ENCODE measurements around the gene KLF11. TPM values are rescaled to one million over a fixed set of nuclear protein-coding genes. Genes with fewer than 3 reads are reported as not detected.
A peak's percentile ranks its signal among the peaks of the same experiment; 100 is the strongest.

Gene KLF11
- polyA plus RNA-seq, 1 donor from 2014 or later = 5.7 TPM

DNA sequence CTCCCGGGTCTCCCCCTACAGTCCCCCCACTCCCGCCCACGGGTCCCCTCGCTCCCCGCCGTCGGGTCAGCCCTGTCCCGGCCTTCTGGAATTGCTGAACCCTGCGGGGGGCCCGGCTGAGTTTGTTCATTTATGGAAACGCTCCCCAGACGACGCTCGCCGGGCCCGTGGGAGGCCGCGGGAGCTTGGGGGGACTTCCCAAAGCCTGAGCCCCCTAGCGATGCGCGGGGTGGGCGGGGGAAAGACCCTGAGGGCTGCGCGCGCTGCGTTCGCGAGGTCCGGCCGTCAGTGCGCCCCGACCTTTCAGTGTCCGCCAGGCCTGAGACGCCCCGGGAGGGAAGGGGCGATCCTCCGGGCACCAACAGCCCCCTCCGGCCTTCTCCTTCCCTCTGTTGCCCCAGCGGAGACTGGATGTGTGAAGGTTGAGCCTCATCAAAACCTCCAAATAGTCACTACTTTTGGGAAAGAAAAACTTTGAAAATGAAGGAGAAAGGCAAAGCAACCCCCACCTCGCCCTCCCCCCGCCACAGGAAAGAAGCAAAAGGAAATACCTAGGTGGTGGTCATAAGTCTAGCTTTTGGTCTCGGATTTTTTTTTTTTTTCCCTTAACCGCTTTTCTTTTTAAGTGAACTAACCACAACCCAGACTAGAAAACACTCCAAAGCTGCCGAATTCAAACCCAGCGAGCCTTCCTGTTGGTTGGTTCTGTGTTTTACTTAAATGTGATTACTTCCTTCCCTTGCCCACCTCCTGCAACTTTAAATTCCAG is 37.4 kb downstream of the KLF11 start:
- H3K4me2 ChIP-seq (ENCODE audit: low read length) = no peak overlapping the region
- H3K4me3 ChIP-seq (ENCODE audit: low read length) = peak overlapping the region; percentile 25
- H3K79me2 ChIP-seq (replicated peaks; ENCODE audit: insufficient read depth, low read length) = no peaks in the 10 kb centered on the region
- no peaks in the 10 kb centered on the region for H3K9me3 ChIP-seq (ENCODE audit: low read length)
- H3K9me2 ChIP-seq (ENCODE audit: insufficient read depth, low read length) = no peaks in the 10 kb centered on the region
- no peak overlapping the region for H2AFZ ChIP-seq (ENCODE audit: low read depth, low read length)
- H3K27ac ChIP-seq (ENCODE audit: low read length) = no peak overlapping the region
- H3K9ac ChIP-seq (ENCODE audit: low read length) = no peak overlapping the region
- no peaks in the 10 kb centered on the region for H4K20me1 ChIP-seq (ENCODE audit: insufficient read depth)
- peaks cover 62% of the 10 kb centered on the region for H3K27me3 ChIP-seq (ENCODE audit: insufficient read depth, low read depth, low read length)
- TF ChIP-seq SMC3 (conservative IDR thresholded peaks at IDR 0.05; ENCODE audit: poor library complexity) (no peak), EZH2 (IDR thresholded peaks at IDR 0.05; ENCODE audit: borderline replicate concordance, insufficient read depth, low read length, poor library complexity, severe bottlenecking) (peak; percentile 88)
- no peaks in the 10 kb centered on the region for H3K36me3 ChIP-seq (ENCODE audit: insufficient read depth, low read length)
- H3F3A ChIP-seq (ENCODE audit: insufficient read depth, low read length, poor library complexity, severe bottlenecking) = no peaks in the 10 kb centered on the region

DNA sequence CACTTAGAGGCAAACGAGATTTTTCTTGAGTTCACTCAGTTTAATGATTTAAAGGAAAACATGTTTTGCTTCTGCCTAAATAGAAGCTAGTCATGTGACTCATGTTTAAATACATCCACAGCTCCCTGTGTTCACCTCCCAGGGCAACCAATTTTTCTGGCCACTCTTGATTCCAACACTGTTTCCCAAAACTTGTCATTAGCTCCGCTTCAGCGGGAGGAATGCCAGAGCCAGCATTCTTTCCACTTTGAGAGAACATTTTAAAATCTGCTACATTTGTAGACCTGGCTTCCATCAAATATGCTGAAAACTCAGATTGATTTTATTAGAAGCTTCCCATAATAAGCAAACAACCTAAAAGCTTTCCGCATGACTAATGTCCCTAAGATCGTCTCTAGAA is 39.7 kb downstream of the KLF11 start:
- no peak overlapping the region for H3K4me2 ChIP-seq (ENCODE audit: low read length)

More for the DNA sequence above, 39.7 kb downstream of the KLF11 start:
- Histone ChIP-seq H3K9me3 (ENCODE audit: low read length) (no peaks in the 10 kb centered on the region), H3K9me2 (ENCODE audit: insufficient read depth, low read length) (no peaks in the 10 kb centered on the region), H2AFZ (ENCODE audit: low read depth, low read length) (no peak overlapping the region), H3K79me2 (replicated peaks; ENCODE audit: insufficient read depth, low read length) (no peaks in the 10 kb centered on the region), H3K4me3 (ENCODE audit: low read length) (no peak overlapping the region), H4K20me1 (ENCODE audit: insufficient read depth) (no peaks in the 10 kb centered on the region), H3K27me3 (ENCODE audit: insufficient read depth, low read depth, low read length) (peaks cover 42% of the 10 kb centered on the region), H3F3A (ENCODE audit: insufficient read depth, low read length, poor library complexity, severe bottlenecking) (no peaks in the 10 kb centered on the region), H3K36me3 (ENCODE audit: insufficient read depth, low read length) (no peaks in the 10 kb centered on the region), H3K27ac (ENCODE audit: low read length) (no peak overlapping the region), H3K9ac (ENCODE audit: low read length) (no peak overlapping the region)
- TF ChIP-seq TAF1 (IDR thresholded peaks at IDR 0.05; ENCODE audit: low read depth) (no peak), EZH2 (IDR thresholded peaks at IDR 0.05; ENCODE audit: borderline replicate concordance, insufficient read depth, low read length, poor library complexity, severe bottlenecking) (no peak), POLR2AphosphoS5 (IDR thresholded peaks at IDR 0.05) (no peak), EP300 (conservative IDR thresholded peaks at IDR 0.05; ENCODE audit: poor library complexity, severe bottlenecking) (no peak), SMC3 (conservative IDR thresholded peaks at IDR 0.05; ENCODE audit: poor library complexity) (no peak), RAD21 (conservative IDR thresholded peaks at IDR 0.05) (no peak), MXI1 (conservative IDR thresholded peaks at IDR 0.05; ENCODE audit: poor library complexity, severe bottlenecking) (no peak)
- TF ChIP-seq, protein P1, sequence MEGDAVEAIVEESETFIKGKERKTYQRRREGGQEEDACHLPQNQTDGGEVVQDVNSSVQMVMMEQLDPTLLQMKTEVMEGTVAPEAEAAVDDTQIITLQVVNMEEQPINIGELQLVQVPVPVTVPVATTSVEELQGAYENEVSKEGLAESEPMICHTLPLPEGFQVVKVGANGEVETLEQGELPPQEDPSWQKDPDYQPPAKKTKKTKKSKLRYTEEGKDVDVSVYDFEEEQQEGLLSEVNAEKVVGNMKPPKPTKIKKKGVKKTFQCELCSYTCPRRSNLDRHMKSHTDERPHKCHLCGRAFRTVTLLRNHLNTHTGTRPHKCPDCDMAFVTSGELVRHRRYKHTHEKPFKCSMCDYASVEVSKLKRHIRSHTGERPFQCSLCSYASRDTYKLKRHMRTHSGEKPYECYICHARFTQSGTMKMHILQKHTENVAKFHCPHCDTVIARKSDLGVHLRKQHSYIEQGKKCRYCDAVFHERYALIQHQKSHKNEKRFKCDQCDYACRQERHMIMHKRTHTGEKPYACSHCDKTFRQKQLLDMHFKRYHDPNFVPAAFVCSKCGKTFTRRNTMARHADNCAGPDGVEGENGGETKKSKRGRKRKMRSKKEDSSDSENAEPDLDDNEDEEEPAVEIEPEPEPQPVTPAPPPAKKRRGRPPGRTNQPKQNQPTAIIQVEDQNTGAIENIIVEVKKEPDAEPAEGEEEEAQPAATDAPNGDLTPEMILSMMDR (IDR thresholded peaks at IDR 0.05; ENCODE audit: poor library complexity, severe bottlenecking) = no peak
- TF ChIP-seq, protein P2, sequence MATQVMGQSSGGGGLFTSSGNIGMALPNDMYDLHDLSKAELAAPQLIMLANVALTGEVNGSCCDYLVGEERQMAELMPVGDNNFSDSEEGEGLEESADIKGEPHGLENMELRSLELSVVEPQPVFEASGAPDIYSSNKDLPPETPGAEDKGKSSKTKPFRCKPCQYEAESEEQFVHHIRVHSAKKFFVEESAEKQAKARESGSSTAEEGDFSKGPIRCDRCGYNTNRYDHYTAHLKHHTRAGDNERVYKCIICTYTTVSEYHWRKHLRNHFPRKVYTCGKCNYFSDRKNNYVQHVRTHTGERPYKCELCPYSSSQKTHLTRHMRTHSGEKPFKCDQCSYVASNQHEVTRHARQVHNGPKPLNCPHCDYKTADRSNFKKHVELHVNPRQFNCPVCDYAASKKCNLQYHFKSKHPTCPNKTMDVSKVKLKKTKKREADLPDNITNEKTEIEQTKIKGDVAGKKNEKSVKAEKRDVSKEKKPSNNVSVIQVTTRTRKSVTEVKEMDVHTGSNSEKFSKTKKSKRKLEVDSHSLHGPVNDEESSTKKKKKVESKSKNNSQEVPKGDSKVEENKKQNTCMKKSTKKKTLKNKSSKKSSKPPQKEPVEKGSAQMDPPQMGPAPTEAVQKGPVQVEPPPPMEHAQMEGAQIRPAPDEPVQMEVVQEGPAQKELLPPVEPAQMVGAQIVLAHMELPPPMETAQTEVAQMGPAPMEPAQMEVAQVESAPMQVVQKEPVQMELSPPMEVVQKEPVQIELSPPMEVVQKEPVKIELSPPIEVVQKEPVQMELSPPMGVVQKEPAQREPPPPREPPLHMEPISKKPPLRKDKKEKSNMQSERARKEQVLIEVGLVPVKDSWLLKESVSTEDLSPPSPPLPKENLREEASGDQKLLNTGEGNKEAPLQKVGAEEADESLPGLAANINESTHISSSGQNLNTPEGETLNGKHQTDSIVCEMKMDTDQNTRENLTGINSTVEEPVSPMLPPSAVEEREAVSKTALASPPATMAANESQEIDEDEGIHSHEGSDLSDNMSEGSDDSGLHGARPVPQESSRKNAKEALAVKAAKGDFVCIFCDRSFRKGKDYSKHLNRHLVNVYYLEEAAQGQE (IDR thresholded peaks at IDR 0.05; ENCODE audit: borderline replicate concordance) = no peak
